Measurements from ENCODE around the gene CX3CR1. TPM values are rescaled to one million over a fixed set of nuclear protein-coding genes. Genes with fewer than 3 reads are reported as not detected.
"Not testable (repeated sequence)": the region's sequence is repeated elsewhere in the genome, so short reads cannot be mapped to it uniquely, and the experiment has no call there.

Gene CX3CR1
- total RNA-seq, 1 experiment from 2014 or later = not detected

- Histone ChIP-seq H3K9me3 (no peaks in the 10 kb centered on the region), H3K27me3 (no peaks in the 10 kb centered on the region), H3K4me3 (no peak overlapping the region), H3K36me3 (no peaks in the 10 kb centered on the region)
- DNase-seq = no peak
These were observed 24.1 kb downstream of the CX3CR1 start for GRCh38 chr3:39255503-39256325.

- H3K9me3 ChIP-seq = no peaks in the 10 kb centered on the region
- H3K27me3 ChIP-seq = no peaks in the 10 kb centered on the region
- no peak overlapping the region for H3K4me3 ChIP-seq
- H3K36me3 ChIP-seq = no peaks in the 10 kb centered on the region
- no peak for DNase-seq
These were observed 24.9 kb downstream of the CX3CR1 start for GRCh38 chr3:39254806-39255449.

GRCh38 chr3:39251576-39251975 lies 28.3 kb downstream of the CX3CR1 start:
- H3K27me3 ChIP-seq = no peaks in the 10 kb centered on the region
- H3K4me3 ChIP-seq = no peak overlapping the region
- no peaks in the 10 kb centered on the region for H3K9me3 ChIP-seq
- DNase-seq = no peak
- H3K36me3 ChIP-seq = no peaks in the 10 kb centered on the region

GRCh38 chr3:39250116-39250747 lies 29.6 kb downstream of the CX3CR1 start:
- no peak overlapping the region for H3K4me3 ChIP-seq
- no peak for DNase-seq

GRCh38 chr3:39249453-39250115 lies 30.3 kb downstream of the CX3CR1 start:
- DNase-seq = peak; percentile 42
- Histone ChIP-seq H3K27me3 (no peaks in the 10 kb centered on the region), H3K9me3 (no peaks in the 10 kb centered on the region), H3K36me3 (no peaks in the 10 kb centered on the region), H3K4me3 (no peak overlapping the region)

More at GRCh38 chr3:39250116-39250747, 29.6 kb downstream of the CX3CR1 start:
- Histone ChIP-seq H3K9me3 (no peaks in the 10 kb centered on the region), H3K27me3 (no peaks in the 10 kb centered on the region), H3K36me3 (no peaks in the 10 kb centered on the region)

- DNase-seq = no peak
- no peaks in the 10 kb centered on the region for H3K27me3 ChIP-seq
- H3K4me3 ChIP-seq = no peak overlapping the region
- no peaks in the 10 kb centered on the region for H3K9me3 ChIP-seq
- no peaks in the 10 kb centered on the region for H3K36me3 ChIP-seq
These were observed 38.3 kb downstream of the CX3CR1 start for GRCh38 chr3:39241561-39241960.

GRCh38 chr3:39237027-39237426 lies 42.8 kb downstream of the CX3CR1 start:
- H3K9me3 ChIP-seq = no peaks in the 10 kb centered on the region
- DNase-seq = no peak

GRCh38 chr3:39234651-39235050 lies 45.2 kb downstream of the CX3CR1 start:
- DNase-seq = no peak
- Histone ChIP-seq H3K36me3 (no peaks in the 10 kb centered on the region), H3K9me3 (no peaks in the 10 kb centered on the region), H3K4me3 (no peak overlapping the region), H3K27me3 (no peaks in the 10 kb centered on the region; the same call in 1 of the 2 replicates)

More at GRCh38 chr3:39237027-39237426, 42.8 kb downstream of the CX3CR1 start:
- H3K36me3 ChIP-seq = no peaks in the 10 kb centered on the region
- no peak overlapping the region for H3K4me3 ChIP-seq
- no peaks in the 10 kb centered on the region; the same call in 1 of the 2 replicates for H3K27me3 ChIP-seq

GRCh38 chr3:39232859-39233258 lies 47.0 kb downstream of the CX3CR1 start:
- DNase-seq = no peak
- Histone ChIP-seq H3K27me3 (peaks cover 4% of the 10 kb centered on the region; the same call in 1 of the 2 replicates), H3K9me3 (no peaks in the 10 kb centered on the region), H3K4me3 (no peak overlapping the region), H3K36me3 (no peaks in the 10 kb centered on the region)

GRCh38 chr3:39230453-39230852 lies 49.4 kb downstream of the CX3CR1 start:
- no peaks in the 10 kb centered on the region for H3K36me3 ChIP-seq
- peaks cover 4% of the 10 kb centered on the region; the same call in 1 of the 2 replicates for H3K27me3 ChIP-seq
- DNase-seq = no peak
- no peak overlapping the region for H3K4me3 ChIP-seq
- H3K9me3 ChIP-seq = no peaks in the 10 kb centered on the region

- Histone ChIP-seq H3K27me3 (peaks cover 4% of the 10 kb centered on the region; the same call in 1 of the 2 replicates), H3K36me3 (no peaks in the 10 kb centered on the region), H3K9me3 (no peaks in the 10 kb centered on the region), H3K4me3 (no peak overlapping the region)
- DNase-seq = no peak
These were observed 51.3 kb downstream of the CX3CR1 start for GRCh38 chr3:39228496-39228895.

- not testable (repeated sequence) for H3K36me3 ChIP-seq, H3K4me3 ChIP-seq, H3K27me3 ChIP-seq, H3K9me3 ChIP-seq, DNase-seq
These were observed 52.2 kb downstream of the CX3CR1 start for GRCh38 chr3:39227596-39227995.

GRCh38 chr3:39226106-39226741 lies 53.6 kb downstream of the CX3CR1 start:
- Histone ChIP-seq H3K27me3 (peaks cover 4% of the 10 kb centered on the region; the same call in 1 of the 2 replicates), H3K36me3 (no peaks in the 10 kb centered on the region), H3K9me3 (no peaks in the 10 kb centered on the region), H3K4me3 (no peak overlapping the region)
- DNase-seq = no peak

- Histone ChIP-seq H3K27me3 (peaks cover 4% of the 10 kb centered on the region; the same call in 1 of the 2 replicates), H3K9me3 (no peaks in the 10 kb centered on the region), H3K36me3 (no peaks in the 10 kb centered on the region), H3K4me3 (no peak overlapping the region)
- DNase-seq = no peak
These were observed 55.5 kb downstream of the CX3CR1 start for GRCh38 chr3:39224288-39224687.

GRCh38 chr3:39222939-39223338 lies 56.9 kb downstream of the CX3CR1 start:
- Histone ChIP-seq H3K4me3 (no peak overlapping the region), H3K9me3 (no peaks in the 10 kb centered on the region), H3K27me3 (no peaks in the 10 kb centered on the region), H3K36me3 (no peaks in the 10 kb centered on the region)
- no peak for DNase-seq

- Histone ChIP-seq H3K4me3 (no peak overlapping the region), H3K27me3 (no peaks in the 10 kb centered on the region), H3K9me3 (no peaks in the 10 kb centered on the region), H3K36me3 (no peaks in the 10 kb centered on the region)
- no peak for DNase-seq
These were observed 57.4 kb downstream of the CX3CR1 start for GRCh38 chr3:39222462-39222861.
